AG09309 (cell line): ENCODE results near the gene PNKP.

Source experiments
- DNase-seq: peaks from one replicate; pipeline ENCODE4 v3.0.0-alpha.2; 2010; ENCODE audit warnings: low read depth
- H3K4me3 ChIP-seq: 2 replicates; pipeline ENCODE4 v1.5.1; 2011; ENCODE audit warnings: mild to moderate bottlenecking, low read depth, low read length, moderate library complexity; ENCODE audit not compliant: control insufficient read depth
- TF ChIP-seq, protein P1 (sequence below): IDR thresholded peaks from 2 replicates; pipeline ENCODE4 v1.5.1; 2011; ENCODE audit warnings: mild to moderate bottlenecking, low read depth, low read length, inconsistent platforms; ENCODE audit not compliant: insufficient read depth, control insufficient read depth; ENCODE audit errors: missing control alignments

The PNKP gene

DNA sequence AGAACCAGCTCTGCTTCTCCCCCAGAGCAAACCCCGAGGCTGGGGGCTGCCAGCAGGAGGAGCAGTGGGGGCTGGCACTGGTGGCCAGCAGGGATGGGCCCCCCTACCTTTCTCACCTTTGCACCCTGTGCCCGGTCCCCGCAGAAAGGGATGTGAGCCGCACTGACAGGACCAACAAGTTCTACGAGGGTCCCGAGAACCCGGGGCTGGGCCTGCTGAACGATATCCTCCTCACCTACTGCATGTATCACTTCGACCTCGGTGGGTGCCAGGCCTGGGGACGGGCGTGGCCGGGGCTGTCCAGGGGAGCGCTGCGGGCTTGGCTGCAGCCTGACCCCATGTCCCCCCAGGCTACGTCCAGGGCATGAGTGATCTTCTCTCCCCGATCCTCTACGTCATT, 16.7 kb upstream of the PNKP start:
- DNase-seq, result no peak

DNA sequence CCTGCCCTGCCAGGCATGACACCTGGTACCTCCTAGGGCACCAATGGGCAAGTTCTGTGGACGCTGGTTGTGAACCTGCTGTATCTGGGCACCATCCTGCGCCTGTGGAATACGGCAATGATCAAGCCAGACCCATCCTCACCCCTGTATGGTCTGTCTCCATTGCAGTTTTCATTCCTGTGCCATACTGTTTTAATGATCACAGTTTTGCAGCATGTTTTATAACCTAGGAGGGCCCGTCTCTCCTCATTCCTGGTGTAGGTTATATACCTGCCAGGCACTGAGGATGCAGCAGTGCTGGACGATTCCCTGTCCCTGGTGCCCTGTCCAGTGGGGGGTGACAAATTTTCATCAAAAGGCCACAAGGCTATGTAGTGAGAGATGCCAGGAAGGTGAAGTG, 15.7 kb upstream of the PNKP start:
- no peak overlapping the region for H3K4me3 ChIP-seq
- DNase-seq, result no peak
- TF ChIP-seq, protein P1, sequence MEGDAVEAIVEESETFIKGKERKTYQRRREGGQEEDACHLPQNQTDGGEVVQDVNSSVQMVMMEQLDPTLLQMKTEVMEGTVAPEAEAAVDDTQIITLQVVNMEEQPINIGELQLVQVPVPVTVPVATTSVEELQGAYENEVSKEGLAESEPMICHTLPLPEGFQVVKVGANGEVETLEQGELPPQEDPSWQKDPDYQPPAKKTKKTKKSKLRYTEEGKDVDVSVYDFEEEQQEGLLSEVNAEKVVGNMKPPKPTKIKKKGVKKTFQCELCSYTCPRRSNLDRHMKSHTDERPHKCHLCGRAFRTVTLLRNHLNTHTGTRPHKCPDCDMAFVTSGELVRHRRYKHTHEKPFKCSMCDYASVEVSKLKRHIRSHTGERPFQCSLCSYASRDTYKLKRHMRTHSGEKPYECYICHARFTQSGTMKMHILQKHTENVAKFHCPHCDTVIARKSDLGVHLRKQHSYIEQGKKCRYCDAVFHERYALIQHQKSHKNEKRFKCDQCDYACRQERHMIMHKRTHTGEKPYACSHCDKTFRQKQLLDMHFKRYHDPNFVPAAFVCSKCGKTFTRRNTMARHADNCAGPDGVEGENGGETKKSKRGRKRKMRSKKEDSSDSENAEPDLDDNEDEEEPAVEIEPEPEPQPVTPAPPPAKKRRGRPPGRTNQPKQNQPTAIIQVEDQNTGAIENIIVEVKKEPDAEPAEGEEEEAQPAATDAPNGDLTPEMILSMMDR, result no peak

More for the DNA sequence above, 16.7 kb upstream of the PNKP start:
- H3K4me3 ChIP-seq, result no peak overlapping the region
- TF ChIP-seq, protein P1, result no peak

DNA sequence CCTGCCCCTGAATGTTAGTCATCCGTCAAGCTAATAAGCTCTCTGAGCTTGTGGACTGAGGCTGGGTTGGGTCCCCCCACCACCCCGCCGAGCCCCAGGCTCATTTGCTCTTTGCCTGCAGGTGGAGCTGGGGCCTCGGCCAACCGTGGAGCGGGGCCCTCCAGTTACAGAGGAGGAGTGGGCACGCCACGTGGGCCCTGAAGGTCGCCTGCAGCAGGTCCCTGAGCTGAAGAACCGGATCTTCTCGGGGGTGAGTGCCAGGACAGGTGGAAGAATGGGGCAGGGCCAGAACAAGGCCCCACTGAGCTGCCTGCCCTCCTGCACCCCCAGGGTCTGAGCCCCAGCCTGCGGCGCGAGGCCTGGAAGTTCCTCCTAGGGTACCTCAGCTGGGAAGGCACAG, 15.3 kb upstream of the PNKP start:
- H3K4me3 ChIP-seq, result no peak overlapping the region
- TF ChIP-seq, protein P1, result no peak
- DNase-seq, result no peak

DNA sequence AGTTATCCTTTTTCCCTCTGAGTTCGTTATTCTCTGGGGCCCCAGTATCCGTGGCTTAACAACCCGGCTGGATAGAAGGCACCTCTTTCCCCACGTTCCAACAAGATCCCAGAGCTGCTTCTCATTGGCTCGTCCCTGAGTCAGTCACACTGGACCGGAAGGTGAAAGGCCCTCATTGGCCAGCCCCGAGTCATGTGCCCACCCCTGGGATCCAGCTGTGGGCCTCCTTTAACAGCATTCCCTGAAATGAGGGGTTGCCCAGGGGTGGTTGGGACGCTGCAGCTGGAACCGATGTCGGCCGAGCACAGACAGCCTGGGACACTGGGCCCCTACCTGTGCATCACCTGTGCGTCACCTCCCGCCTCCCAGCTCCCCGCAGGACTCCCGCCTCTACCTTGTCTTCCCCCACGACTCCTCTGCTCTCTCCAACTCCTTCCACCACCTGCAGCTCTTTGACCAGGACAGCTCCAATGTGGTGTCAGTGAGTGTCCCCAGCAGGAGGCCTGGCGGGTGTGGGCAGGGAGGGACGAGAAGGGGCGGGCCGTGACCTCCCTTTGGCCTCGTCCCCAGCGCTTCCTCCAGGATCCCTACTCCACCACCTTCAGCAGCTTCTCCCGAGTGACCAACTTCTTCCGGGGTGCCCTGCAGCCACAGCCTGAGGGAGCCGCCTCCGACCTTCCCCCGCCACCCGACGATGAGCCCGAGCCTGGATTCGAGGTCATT, 14.5 kb upstream of the PNKP start:
- TF ChIP-seq, protein P1, result no peak
- DNase-seq, result no peak
- H3K4me3 ChIP-seq, result no peak overlapping the region

DNA sequence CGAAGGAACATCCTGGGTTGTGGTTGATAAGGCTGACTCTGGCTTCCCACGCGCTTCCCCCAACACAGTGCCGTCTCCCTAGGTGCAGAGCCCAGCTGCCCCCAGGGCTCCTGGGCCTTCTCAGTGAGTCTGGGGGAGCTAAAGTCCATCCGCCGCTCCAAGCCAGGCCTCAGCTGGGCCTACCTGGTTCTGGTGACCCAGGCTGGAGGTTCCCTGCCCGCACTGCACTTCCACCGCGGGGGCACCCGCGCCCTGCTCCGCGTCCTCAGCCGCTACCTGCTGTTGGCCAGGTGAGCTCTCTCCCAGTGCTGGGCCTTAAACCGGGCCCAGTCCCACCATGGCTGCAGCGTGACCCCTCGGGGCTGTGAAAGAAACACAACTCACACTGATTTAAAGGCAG, 13.8 kb upstream of the PNKP start:
- H3K4me3 ChIP-seq, result no peak overlapping the region
- TF ChIP-seq, protein P1, result no peak
- no peak for DNase-seq

DNA sequence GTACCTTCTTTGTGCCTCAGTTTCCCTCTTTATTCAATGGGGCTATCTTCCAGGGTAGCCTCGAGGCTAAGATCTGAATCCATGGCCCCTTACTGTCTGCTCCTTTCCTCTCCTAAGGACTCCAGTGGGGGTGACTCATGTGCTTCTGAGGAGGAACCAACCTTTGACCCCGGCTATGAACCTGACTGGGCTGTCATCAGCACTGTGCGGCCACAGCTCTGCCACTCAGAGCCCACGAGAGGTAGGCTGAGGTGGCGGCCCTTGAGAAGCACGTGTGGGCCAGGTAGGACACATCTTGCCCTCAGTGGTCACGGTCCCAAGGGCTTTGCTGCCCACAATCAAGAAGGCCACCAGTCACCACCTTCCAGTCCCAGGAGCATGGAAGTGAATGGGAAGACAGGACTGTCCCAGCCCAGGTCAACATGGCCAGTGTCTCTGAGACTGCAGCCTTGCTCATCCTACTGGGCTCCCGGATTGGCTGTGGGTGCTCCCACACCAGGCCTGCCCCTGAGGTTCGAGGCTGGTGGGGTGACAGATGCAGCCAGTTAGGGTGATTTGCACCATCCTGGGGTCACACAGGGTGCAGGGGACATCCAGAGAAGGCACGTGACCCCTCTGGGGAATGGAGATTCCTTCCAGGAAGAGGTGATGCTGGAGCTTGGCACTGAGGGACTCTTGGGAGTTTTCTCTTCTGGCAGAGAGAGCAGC, 12.9 kb upstream of the PNKP start:
- DNase-seq, result no peak
- H3K4me3 ChIP-seq, result no peak overlapping the region
- TF ChIP-seq, protein P1, result no peak
